ENCODE measurements around the gene MPHOSPH6. TPM values are rescaled to one million over a fixed set of nuclear protein-coding genes. Genes with fewer than 3 reads are reported as not detected.

MPHOSPH6 gene
- total and polyA plus RNA-seq, 8 donors: 1.9 to 15.3 (median 6.9) TPM

- 78 to 80% methylated on average over 15 of the region's 15 CpGs for WGBS, 2 donors
- H3K9me3 ChIP-seq: no peaks in the 10 kb centered on the region
- DNase-seq: no peak
- H3K4me3 ChIP-seq: peak overlapping the region in 1 of 4 donors; percentile 22
- no peaks in the 10 kb centered on the region for H3K27me3 ChIP-seq
- no peaks in the 10 kb centered on the region for H3K36me3 ChIP-seq
- no peak for FAIRE-seq
- intact Hi-C loops (cut with DNase I): no loop called here
- no peaks in the 10 kb centered on the region for H3K4me1 ChIP-seq
- H3K27ac ChIP-seq: no peak overlapping the region
- ATAC-seq: peak in 1 of 4 donors; percentile 22
- no peak for TF ChIP-seq CTCF (IDR thresholded peaks at IDR 0.05)
Measured at GRCh38 chr16:82138478-82139285, 31.3 kb downstream of the MPHOSPH6 start.

- no peaks in the 10 kb centered on the region for H3K4me1 ChIP-seq
- TF ChIP-seq CTCF (IDR thresholded peaks at IDR 0.05): no peak
- no peak overlapping the region for H3K4me3 ChIP-seq
- H3K27ac ChIP-seq: no peak overlapping the region
- FAIRE-seq (no peak), ATAC-seq (no peak), DNase-seq (no peak)
- no peaks in the 10 kb centered on the region for H3K27me3 ChIP-seq
- no peaks in the 10 kb centered on the region for H3K36me3 ChIP-seq
- no peaks in the 10 kb centered on the region for H3K9me3 ChIP-seq
- WGBS, 2 donors: 81 to 86% methylated on average over 3 of the region's 3 CpGs
- intact Hi-C loops (cut with DNase I): no loop called here
Measured at GRCh38 chr16:82137822-82138167, 32.2 kb downstream of the MPHOSPH6 start.

GRCh38 chr16:82136956-82137821 lies 32.8 kb downstream of the MPHOSPH6 start:
- TF ChIP-seq CTCF (IDR thresholded peaks at IDR 0.05): no peak
- Histone ChIP-seq H3K4me3 (no peak overlapping the region), H3K9me3 (no peaks in the 10 kb centered on the region), H3K27ac (no peak overlapping the region), H3K27me3 (no peaks in the 10 kb centered on the region), H3K36me3 (no peaks in the 10 kb centered on the region), H3K4me1 (no peaks in the 10 kb centered on the region)
- FAIRE-seq: no peak
- intact Hi-C loops (cut with DNase I): no loop called here
- no peak for ATAC-seq
- no peak for DNase-seq
- WGBS, 2 donors: 85 to 89% methylated on average over 9 of the region's 9 CpGs

- peak in 3 of 4 donors; percentile 46 to 67 (median 63) for ATAC-seq
- H3K4me3 ChIP-seq: no peak overlapping the region
- H3K9me3 ChIP-seq: no peaks in the 10 kb centered on the region
- no peaks in the 10 kb centered on the region for H3K27me3 ChIP-seq
- TF ChIP-seq CTCF (IDR thresholded peaks at IDR 0.05): no peak
- no peak for DNase-seq
- H3K4me1 ChIP-seq: no peaks in the 10 kb centered on the region
- no peak for FAIRE-seq
- intact Hi-C loops (cut with DNase I): no loop called here
- H3K36me3 ChIP-seq: no peaks in the 10 kb centered on the region
- 40 to 50% methylated on average over 8 of the region's 8 CpGs for WGBS, 2 donors
- H3K27ac ChIP-seq: no peak overlapping the region
Measured at GRCh38 chr16:82135844-82136243, 34.2 kb downstream of the MPHOSPH6 start.
